ENCODE measurements around the gene TLCD5.

GRCh38 chr11:120288021-120288420, 37.1 kb upstream of the TLCD5 start:
- TF ChIP-seq CTCF (IDR thresholded peaks at IDR 0.05) (no peak), POLR2A (IDR thresholded peaks at IDR 0.05) (no peak)
